HG03442 (cell line): ENCODE results near the gene ABI3BP.

Experiments
- ATAC-seq: cut with Tn5 transposase; IDR thresholded peaks from one replicate; pipeline ENCODE4 v1.9.1; 2021; ENCODE audit warnings: mild to moderate bottlenecking, moderate library complexity; ENCODE audit not compliant: unreplicated experiment

Gene ABI3BP

DNA sequence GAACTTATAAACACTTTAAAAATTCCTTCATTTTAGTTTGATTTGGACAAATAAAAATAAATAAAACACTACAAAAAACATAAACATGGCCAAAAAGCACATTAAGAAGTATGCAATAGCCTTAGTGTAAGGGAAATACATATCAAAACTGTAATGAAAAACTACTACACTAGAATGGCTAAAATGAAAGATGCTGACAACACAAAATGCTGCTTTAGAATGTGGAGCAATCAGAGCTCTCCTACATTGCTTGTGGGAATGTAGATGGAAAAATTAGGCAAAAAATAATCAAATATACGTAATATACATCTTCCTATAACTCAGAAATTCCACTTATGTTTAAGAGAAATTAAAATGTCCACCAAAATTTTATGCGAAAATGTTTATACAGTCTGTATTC, 96.2 kb downstream of the ABI3BP start:
- ATAC-seq: no peak

DNA sequence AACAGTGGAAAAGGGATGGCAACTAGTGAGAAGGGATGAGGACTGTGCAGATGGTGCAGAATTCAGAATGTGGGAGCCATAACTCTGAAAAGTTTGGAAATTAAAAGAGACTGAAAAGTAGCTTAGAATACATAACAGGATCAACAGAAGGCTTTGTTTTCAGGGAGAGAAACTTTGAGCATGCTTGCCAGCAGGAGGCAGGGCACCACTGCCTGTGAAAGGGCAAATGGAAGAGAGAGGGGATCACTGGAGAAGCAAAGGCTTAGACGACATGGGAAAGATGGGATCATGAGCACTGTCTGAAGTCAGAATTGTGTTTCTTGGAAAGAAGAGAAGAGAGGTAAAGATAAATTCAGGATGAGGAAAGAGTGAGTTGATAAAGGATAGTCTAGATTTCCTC, 99.6 kb downstream of the ABI3BP start:
- no peak for ATAC-seq

DNA sequence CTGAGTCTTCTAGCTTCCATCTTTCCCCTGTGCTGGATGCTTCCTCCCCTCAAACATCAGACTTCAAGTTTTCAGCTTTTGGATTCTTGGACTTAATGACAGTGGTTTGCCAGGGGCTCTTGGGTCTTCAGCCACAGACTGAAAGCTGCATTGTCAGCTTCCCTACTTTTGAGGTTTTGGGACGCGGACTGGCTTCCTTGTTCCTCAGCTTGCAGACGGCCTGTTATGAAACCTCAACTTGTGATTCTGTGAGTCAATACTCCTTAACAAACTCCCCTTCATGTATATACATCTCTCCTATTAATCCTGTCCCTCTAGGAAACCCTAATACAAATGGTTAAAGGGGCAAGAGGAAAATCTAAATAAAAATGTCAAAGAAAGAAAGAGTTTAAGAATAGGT, 100.1 kb downstream of the ABI3BP start:
- ATAC-seq: no peak

DNA sequence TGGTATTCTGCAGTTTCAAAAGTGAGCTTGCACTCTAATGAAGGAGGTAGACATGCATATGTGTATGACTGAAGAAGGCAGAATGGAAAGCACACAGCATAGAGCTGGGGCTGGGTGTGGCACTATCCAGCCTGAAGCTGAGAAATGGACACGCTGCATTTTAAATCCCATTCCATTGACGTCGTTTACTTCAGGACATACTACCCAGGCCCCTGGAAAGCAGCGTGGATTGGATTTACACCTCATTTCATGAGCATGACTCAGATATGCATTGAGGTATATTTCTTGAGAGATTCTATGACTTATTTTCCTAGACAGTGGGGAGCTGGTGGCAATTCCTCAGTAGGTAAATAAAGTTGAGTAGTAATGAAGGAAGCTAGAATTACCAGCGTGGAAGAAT, 101.4 kb downstream of the ABI3BP start:
- no peak for ATAC-seq

DNA sequence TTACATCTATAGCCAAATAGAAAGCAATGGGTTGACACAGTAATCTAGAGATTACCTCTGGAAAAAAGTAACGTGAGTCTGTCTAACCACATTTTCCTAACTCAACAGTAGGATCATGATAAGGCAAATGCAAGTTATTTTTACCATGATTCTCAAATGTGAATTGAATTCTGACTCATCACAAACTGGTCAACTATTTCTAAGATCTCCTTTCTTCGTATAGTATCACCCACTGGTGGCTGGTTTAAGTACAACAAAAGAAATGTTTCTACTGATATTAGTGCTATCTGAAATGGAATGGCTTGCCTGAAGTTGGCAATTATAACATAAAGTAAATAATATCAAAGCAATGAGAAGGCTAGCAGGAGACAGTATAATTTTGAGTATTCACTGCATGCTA, 102.2 kb downstream of the ABI3BP start:
- ATAC-seq: no peak

DNA sequence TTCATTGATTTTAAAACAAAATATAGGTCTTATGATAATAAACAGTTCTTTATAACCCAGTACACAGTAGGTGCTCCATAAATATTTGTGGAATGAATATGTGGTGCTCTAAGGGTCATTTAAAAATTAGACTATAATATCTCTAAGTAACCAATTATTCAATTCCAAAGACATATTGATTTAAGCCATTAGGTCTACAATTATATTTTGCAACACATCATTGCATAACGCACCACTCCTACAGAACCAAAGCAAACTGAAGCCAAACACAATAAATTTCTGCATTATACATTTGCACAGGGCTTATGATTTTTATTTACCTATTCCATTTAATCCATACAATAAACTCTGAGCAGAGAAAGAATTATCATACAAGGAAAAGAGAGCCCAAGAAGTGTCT, 104.3 kb downstream of the ABI3BP start:
- ATAC-seq: no peak

DNA sequence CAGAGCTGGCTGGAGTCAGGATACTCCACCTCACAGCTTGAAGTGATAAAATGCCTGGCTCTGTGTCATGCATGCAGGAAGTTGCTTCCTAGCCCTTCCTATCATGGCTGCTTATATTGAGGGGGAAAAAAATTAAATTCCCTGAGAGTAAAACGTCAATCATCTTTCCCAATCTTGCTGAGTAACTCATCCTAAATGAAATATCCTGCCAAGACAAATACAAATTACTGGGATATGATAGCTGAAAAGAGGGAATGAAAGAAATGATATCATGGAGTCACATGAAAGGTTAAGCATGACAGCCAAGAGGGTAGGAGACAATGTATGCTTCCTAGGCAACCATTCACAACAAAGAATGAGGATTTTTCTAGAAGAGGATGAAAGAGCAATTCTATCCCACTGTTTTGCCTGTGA, 110.6 kb downstream of the ABI3BP start:
- ATAC-seq: no peak

DNA sequence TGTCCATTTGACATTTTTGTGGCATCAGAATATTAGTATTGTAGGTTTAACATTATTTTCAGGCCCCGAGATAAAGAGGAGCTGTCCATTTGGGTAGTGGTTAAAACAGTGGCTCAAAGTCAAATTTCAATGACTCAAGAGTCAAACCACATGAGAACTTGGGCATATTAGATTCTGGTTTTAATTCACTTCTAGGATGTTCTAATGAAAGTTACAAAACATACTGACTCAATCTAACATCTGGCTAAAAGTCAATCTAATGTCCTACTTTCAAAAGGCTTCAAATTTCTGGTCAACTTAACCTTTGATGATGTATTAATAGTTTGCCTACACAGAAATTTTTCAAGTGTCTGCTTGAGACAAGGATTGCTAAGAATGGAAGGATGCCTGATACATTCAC, 112.4 kb downstream of the ABI3BP start:
- no peak for ATAC-seq

DNA sequence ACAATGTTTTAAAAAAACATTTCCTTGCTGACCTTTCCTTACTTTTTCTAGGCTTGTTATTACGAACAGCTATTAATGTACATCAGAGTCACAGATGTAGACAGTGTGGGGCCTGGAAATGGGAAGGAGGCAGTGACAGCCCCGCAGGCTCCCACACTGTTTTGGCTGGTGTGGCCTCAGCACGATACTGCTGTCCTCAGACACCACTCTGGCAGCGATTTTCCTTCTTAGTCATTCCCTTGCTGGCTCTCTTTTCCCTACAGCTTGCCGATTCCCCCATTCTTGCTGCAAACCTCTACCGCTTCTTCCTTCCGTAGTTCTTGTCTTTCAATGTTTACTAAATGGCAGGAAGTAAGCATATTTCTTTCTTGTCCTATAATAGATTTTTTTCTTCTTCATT, 113.1 kb downstream of the ABI3BP start:
- no peak for ATAC-seq

DNA sequence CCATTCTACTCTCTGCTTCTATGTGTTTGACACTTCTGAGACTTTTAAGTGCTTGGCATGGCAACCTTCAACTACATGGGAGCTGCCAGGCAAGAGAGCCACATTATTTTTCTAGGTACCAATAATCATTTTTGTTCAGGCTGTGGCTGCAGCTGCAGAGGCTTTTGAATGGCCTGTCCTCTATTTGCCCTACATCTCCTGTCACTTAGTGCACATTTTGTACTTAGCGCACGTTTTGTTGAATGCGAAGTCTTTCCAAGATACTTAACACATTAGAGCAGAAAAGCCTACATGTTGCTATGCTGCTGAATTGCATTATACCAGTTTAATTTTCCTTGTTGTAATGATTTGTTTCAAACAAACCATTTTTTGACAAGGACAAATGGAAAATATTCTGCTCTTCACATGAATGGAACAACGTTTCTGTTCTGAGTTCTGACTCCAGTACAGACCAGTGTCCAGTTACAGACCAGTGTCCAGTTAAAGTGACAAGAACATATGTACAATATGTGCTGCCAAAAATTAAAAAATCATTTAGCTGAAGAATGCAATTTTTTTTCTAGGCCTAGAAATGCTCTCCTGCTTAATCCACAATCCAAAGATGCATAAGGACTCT, 113.9 kb downstream of the ABI3BP start:
- ATAC-seq: no peak

DNA sequence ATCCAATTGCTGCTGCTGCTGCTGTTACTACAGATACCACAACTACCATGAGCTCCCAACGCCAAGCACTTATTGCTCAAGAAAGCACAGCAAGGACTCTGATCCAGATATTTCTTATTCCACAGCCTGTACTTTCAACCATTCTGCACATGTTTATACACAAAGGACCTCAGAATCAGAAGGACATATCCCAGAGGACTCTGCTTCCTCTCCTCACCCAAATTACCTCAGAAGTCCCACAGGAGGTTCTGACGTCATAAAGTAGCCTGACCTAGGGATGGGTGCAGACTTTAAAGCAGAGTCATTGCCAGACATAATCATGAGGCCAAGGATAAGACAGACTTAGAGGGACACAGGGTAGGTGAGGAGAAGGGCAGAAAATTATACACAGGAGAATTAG, 115.9 kb downstream of the ABI3BP start:
- ATAC-seq: no peak

DNA sequence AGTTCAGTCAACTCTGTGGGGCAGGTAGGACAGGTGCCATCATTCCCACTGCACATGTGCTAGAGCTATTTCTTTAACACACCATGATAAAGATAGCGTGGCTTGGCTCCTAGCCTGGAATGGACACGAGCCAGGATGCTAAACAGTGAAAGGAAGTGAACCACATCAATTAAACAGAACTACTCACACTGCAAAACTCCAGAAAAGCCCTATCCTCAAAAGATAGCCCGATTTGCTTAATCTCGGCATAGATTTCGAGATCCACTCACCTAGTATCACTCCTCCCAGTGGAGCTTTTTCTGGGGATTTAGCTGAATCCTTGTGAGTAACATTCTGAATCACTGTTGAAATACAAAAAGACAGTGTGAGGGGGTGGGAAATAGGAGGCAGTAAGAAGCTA, 118.0 kb downstream of the ABI3BP start:
- ATAC-seq: no peak

DNA sequence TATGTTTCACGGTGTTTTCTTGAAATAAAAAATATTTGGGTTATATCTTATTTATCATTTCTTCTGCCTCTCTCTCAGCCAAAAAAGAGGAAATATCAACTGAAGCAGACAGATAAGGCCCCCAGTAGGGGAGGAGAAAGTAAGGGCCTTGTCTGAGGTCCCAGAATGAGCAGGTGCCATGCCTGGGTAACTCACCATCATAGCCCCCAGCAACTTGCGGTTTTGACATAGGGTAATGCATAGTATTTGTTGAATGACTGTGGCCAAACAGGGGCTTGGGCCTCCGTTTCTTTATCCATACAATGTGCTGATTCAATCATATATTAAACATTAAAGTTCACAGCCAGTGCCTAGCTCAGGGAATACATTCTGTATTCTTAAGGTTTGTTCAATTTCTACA, 119.6 kb downstream of the ABI3BP start:
- no peak for ATAC-seq

DNA sequence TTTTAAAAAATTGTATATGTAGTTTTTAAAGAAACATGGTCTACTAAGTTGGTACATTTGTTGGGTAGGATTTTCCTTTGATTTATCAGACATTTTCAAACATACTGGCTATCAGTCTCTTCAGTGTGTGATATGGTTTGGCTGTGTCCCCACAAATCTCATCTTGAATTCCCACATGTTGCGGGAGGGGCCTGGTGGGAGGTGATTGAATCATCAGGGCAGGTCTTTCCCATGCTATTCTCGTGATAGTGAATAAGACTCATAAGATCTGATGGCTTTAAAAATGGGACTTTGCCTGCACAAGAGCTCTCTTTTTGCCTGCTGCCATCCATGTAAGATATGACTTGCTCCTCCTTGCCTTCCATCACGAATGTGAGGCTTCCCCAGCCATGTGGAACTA, 121.9 kb downstream of the ABI3BP start:
- ATAC-seq: no peak

DNA sequence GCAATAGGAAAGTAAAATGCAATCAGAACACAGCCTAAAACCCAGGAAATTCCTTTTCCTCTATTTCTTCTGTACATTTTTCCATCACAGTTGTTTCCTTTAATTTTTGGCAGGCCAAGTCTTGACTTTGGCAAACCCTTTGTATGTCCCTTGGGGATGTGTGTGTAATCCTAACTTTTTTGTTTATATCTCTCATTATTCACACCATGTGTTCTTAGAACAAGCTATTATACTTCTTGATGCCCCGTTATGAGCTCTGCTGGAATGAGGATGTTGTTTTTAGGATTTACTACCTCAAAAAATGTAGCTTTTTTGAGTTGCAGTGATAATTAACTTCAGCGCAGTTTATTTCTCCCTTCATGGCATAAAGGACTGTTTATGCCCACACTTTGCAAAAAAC, 123.4 kb downstream of the ABI3BP start:
- no peak for ATAC-seq

DNA sequence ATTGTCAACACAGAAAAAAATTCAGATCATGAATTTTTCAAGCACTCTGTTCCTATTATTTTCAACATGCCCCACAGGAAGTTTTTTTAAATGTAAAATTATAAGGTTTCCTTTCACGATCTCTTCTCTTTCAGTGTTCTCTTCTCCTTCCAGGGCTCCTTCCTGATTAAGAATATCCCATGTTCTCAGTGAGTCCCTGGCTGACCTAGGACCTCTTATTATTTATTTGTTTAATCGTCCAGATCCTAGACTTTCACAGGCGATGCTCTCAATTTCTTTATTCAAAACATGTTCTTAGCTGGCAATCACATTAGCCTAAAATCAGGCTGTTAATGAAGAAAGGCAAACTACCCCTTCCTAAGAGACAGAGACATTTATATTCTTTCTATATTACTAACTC, 124.3 kb downstream of the ABI3BP start:
- ATAC-seq: no peak

DNA sequence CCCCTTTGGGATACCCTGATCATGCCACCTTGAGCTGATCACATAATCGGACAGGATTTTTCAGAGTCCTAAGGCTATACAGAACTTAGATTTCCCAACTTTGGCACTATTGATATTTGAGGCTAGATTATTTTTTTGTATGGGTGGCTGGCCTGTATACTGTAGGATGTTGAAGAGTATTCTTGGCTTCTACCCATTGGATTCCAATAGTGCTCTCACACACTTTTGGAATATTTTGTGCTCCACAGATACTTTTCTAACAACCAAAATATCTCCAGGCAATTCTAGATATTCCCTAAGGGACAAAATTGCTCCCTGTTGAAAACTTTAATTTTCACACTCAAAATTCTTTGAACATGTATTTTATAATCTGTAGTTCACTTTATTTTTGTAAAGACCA, 125.1 kb downstream of the ABI3BP start:
- ATAC-seq: no peak

DNA sequence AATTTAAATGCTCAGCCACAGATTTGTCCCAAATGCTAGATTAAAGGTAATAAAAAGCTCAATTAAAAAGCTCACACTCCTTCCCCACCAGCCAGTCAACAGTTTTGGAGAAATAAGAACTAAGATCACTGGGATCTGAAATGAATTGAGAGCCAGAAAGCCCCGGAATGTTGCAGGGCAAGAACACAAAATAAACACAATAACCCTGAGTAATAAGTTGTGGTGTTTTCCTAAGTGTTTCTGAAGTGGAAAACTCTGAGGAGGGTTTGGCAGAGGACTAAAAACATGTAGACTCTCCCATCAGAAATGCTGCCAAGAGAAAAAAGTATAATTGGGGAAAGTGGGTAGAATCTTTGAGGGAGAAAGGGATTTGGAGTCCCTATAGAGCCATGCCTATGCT, 127.8 kb downstream of the ABI3BP start:
- no peak for ATAC-seq

DNA sequence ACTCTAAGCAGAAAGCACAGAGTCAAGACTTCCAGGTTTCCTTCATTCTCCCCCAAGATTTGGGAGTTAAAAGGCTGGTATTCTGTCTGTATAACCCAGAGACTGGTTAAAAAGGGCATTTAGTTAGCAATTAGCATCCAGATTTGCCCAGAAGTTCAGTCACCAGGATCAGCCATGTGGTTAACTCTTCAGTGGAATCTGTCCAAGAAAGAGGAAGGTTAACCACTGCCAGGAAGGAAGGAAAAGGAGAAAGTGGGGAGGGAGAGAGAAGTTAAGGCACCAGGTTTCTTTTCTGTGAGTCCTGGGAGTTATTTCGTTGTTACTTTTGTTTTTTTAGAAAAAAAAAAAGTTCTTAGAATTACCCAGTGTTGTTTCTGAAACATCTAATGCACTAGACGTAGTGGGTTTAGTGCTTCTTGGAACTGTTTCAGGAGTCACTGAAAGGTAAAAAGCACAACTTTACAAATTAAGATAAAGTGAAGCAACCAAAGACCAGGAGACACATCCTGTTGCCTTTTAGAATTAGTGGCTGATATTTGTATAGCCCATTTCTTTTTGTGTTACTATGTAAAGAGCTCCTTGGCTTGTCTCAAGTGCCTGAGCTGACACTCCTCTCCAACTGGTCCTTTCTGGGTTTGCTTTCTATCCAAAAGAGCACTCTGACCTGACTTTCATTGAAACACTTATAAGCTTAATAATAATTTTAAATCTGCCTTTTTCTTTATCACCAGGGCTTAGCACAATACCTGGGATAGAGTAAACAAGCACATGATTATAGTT, 128.6 kb downstream of the ABI3BP start:
- ATAC-seq: no peak

DNA sequence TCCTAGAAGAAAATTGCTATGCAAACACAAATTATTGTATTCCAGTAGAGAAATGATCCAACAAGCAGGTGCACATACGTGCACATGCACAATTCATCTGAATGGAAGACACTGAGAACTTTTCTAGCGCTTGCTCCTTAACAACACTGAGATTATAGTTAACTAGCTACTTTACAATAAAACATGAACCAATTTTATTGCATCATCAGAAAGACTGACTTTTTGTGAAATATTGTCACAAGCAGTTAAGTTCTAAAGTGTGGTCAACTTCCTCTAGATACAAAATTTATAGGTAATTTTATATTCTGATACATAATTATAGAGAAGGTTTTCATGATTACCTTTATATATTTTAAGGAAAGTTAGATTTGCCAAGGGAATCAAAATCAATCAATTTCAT, 135.4 kb downstream of the ABI3BP start:
- ATAC-seq: no peak

DNA sequence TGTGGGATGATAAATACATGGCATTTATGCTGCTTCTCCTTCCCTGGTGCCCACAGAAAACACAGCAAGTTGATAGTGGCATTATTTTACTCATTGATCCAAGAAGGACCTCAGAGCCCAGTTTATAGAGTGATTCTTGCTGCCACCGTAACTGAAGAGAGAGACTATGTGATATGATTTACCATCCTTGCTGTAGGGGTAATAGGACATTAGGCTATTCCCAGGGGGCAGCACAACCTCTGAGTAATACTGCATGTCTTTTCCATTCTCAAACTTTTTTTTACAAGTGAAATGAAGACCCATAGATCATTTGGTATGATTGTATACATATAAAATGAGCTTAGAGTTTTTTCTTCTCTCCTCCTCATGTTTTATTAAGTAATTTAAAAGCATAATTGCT, 136.4 kb downstream of the ABI3BP start:
- no peak for ATAC-seq

DNA sequence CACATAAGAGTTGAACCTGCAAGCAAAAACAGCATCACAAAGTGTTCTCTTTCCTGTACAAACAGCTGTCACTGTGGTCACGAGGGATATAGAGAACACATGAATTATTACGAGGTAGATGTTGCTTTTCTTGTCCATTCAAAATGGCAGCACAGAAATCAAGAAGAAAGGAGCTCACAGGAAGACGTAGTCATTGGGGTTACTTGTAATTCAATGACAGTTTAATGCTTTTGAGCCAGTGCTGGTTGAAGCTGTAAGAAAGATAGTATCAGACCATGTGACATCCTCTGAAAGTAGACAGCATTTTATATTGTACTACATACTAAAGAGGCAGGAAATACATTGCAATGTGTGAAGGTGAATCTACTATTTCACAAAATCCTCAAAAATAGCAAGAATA, 140.4 kb downstream of the ABI3BP start:
- no peak for ATAC-seq

DNA sequence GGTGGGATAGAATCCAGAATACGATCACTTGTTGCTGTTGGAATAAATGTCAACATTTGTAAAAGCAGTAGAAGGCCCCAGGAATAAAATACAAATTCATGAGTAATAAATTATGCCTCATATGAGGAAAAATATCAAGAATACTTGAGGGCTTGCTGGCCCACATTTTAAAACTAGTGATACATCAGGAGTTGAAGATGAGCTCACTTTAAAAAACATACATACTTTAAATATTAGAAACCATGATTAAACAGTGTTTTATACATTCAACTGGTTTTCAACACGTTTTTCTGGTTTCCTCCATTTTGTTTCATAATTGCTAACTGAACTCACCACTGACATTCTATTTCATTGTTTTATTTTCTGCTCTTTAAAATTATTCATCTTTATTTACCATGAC, 142.5 kb downstream of the ABI3BP start:
- no peak for ATAC-seq
